PFSK-1 (cell line): ENCODE data around the gene LSM5.

Experiments used
- POLR2AphosphoS5 ChIP-seq: IDR thresholded peaks from 2 replicates; pipeline ENCODE4 v1.6.1; 2012; ENCODE audit warnings: low read depth, mild to moderate bottlenecking, control low read depth, low read length, moderate library complexity
- SIN3A ChIP-seq: IDR thresholded peaks from 2 replicates; pipeline ENCODE4 v1.6.1; 2012; ENCODE audit warnings: mild to moderate bottlenecking, low read length, moderate library complexity, borderline replicate concordance; ENCODE audit not compliant: insufficient read depth
- TF ChIP-seq, protein P1 (sequence below), 2 experiments: IDR thresholded peaks; 2 replicates each; pipeline versions ENCODE4 v1.6.1 to v1.8.0; 2011 to 2012; ENCODE audit warnings: low read depth in 2 of 2, low read length in 2 of 2, control low read depth in 1 of 2, inconsistent platforms in 1 of 2, mild to moderate bottlenecking in 1 of 2, moderate library complexity in 1 of 2; ENCODE audit not compliant: insufficient read depth in 1 of 2

DNA sequence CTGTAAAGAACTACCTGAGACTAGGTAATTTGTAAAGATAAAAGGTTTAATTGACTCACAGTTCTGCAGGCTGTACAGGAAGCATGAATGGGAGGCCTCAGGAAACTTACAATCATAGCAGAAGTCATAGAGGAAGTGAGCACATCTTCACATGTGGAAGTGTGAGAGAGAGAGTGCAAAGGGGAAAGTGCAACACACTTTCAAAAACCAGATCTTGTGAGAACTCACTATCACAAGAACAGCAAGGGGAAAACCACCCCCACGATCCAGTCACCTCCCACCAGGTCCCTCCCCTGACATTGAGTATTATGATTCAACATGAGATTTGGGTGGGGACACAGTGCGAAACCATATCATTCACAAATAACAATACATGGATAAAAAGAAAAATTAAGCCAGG is 29.6 kb upstream of the LSM5 start:
- TF ChIP-seq POLR2AphosphoS5: no peak
- TF ChIP-seq, protein P1, sequence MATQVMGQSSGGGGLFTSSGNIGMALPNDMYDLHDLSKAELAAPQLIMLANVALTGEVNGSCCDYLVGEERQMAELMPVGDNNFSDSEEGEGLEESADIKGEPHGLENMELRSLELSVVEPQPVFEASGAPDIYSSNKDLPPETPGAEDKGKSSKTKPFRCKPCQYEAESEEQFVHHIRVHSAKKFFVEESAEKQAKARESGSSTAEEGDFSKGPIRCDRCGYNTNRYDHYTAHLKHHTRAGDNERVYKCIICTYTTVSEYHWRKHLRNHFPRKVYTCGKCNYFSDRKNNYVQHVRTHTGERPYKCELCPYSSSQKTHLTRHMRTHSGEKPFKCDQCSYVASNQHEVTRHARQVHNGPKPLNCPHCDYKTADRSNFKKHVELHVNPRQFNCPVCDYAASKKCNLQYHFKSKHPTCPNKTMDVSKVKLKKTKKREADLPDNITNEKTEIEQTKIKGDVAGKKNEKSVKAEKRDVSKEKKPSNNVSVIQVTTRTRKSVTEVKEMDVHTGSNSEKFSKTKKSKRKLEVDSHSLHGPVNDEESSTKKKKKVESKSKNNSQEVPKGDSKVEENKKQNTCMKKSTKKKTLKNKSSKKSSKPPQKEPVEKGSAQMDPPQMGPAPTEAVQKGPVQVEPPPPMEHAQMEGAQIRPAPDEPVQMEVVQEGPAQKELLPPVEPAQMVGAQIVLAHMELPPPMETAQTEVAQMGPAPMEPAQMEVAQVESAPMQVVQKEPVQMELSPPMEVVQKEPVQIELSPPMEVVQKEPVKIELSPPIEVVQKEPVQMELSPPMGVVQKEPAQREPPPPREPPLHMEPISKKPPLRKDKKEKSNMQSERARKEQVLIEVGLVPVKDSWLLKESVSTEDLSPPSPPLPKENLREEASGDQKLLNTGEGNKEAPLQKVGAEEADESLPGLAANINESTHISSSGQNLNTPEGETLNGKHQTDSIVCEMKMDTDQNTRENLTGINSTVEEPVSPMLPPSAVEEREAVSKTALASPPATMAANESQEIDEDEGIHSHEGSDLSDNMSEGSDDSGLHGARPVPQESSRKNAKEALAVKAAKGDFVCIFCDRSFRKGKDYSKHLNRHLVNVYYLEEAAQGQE (IDR thresholded peaks at IDR 0.05; ENCODE audit: insufficient read depth in 1 of 2, low read depth in 2 of 2, low read length in 2 of 2): no peak
- no peak for TF ChIP-seq SIN3A
